Measurements from ENCODE around the gene WNT7B. TPM values are rescaled to one million over a fixed set of nuclear protein-coding genes. Genes with fewer than 3 reads are reported as not detected.

The WNT7B gene
- total and polyA plus RNA-seq, 2 donors (not counting 1 experiment from before 2014, with no cell fraction given), result 0.22 to 0.67 TPM

DNA sequence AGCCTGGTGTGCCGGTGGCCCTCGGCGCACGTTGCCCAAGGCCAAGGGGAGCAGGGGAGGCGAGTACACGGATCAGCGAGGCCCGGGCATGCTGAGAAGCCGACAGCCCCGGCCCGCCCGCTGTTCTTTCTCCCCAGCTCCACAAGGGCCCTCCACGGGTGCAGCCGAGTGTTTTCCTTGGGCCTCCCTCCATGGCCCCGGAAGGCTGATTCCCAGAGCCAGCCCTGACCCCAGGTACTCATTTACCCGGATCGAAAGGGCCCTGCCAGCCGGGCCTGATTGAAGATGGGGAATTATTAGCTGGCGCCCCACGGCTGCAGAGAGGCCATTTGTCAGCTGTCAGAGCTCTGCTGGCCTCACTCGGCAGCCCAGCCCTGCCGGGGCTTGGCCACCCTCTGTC lies 53.1 kb downstream of the WNT7B start:
- intact Hi-C loops (cut with micrococcal nuclease), result no loop called here
- H3K4me1 ChIP-seq (ENCODE audit: control insufficient read depth in 2 of 2, insufficient read depth in 2 of 2, low read length in 2 of 2), result no peaks in the 10 kb centered on the region
- ChIA-PET CTCF (no interaction called here), POLR2A (no interaction called here)
- DNase-seq (no peak), ATAC-seq (ENCODE audit: low read depth) (no peak)
- Mint-ChIP-seq H3K4me1 (no peaks in the 10 kb centered on the region), H3K27ac (no peak overlapping the region), H3K9me3 (ENCODE audit: insufficient read depth) (no peaks in the 10 kb centered on the region), H3K27me3 (no peaks in the 10 kb centered on the region), H3K4me3 (no peak overlapping the region)
- H3K79me2 ChIP-seq (ENCODE audit: control insufficient read depth, insufficient read depth, low read length), result no peaks in the 10 kb centered on the region
- H2AFZ ChIP-seq (ENCODE audit: insufficient read depth, low read depth, low read length, poor library complexity, severe bottlenecking), result no peak overlapping the region
- H3K4me3 ChIP-seq (ENCODE audit: control extremely low read depth in 1 of 5, extremely low read depth in 1 of 5, insufficient read depth in 1 of 5, low read depth in 2 of 5, low read length in 4 of 5), result no peak overlapping the region
- 86% methylated on average over 22 of the region's 22 CpGs for WGBS (ENCODE audit: insufficient coverage)
- H3K4me2 ChIP-seq (replicated peaks; ENCODE audit: low read depth, low read length, poor library complexity, severe bottlenecking), result no peak overlapping the region
- H3K36me3 ChIP-seq (replicated peaks in 1 of 2; ENCODE audit: control extremely low read depth in 1 of 2, control insufficient read depth in 1 of 2, extremely low read depth in 1 of 2, insufficient read depth in 2 of 2, low read length in 1 of 2), result no peaks in the 10 kb centered on the region
- no peak overlapping the region for H3K9ac ChIP-seq (ENCODE audit: low read length)
- no peaks in the 10 kb centered on the region for H4K20me1 ChIP-seq (ENCODE audit: control insufficient read depth, insufficient read depth, low read length, poor library complexity, severe bottlenecking)
- no peak overlapping the region for H3K27ac ChIP-seq (ENCODE audit: low read length in 2 of 2)
- peaks cover 0 to 4% (median 0%) of the 10 kb centered on the region in 4 experiments for H3K27me3 ChIP-seq (replicated peaks in 1 of 4; ENCODE audit: control extremely low read depth in 1 of 4, control insufficient read depth in 3 of 4, insufficient read depth in 4 of 4, low read length in 3 of 4)
- H3K9me3 ChIP-seq (ENCODE audit: control extremely low read depth in 1 of 3, control insufficient read depth in 2 of 3, insufficient read depth in 1 of 3, low read length in 2 of 3), result no peaks in the 10 kb centered on the region
- TF ChIP-seq EZH2 (IDR thresholded peaks at IDR 0.05; ENCODE audit: borderline replicate concordance, insufficient read depth, low read depth, low read length, poor library complexity, severe bottlenecking), result no peak
- no peak for TF ChIP-seq CTCF (IDR thresholded peaks at IDR 0.05)

GRCh38 chr22:45923212-45923611 lies 53.8 kb downstream of the WNT7B start:
- H3K9ac ChIP-seq (ENCODE audit: low read length), result no peak overlapping the region
- WGBS (ENCODE audit: insufficient coverage), result 83% methylated on average over 8 of the region's 9 CpGs
- no peaks in the 10 kb centered on the region for H3K9me3 Mint-ChIP-seq (ENCODE audit: insufficient read depth)

More at GRCh38 chr22:45923212-45923611, 53.8 kb downstream of the WNT7B start:
- Mint-ChIP-seq H3K4me1 (peaks cover 2% of the 10 kb centered on the region), H3K4me3 (no peak overlapping the region), H3K27ac (no peak overlapping the region), H3K27me3 (no peaks in the 10 kb centered on the region)
- no peak overlapping the region for H3K27ac ChIP-seq (ENCODE audit: low read length in 2 of 2)
- no peaks in the 10 kb centered on the region for H3K4me1 ChIP-seq (ENCODE audit: control insufficient read depth in 2 of 2, insufficient read depth in 2 of 2, low read length in 2 of 2)
- no peak for TF ChIP-seq CTCF (IDR thresholded peaks at IDR 0.05)
- TF ChIP-seq EZH2 (IDR thresholded peaks at IDR 0.05; ENCODE audit: borderline replicate concordance, insufficient read depth, low read depth, low read length, poor library complexity, severe bottlenecking), result no peak
- H3K4me3 ChIP-seq (ENCODE audit: control extremely low read depth in 1 of 5, extremely low read depth in 1 of 5, insufficient read depth in 1 of 5, low read depth in 2 of 5, low read length in 4 of 5), result no peak overlapping the region
- intact Hi-C loops (cut with micrococcal nuclease), result no loop called here
- no peaks in the 10 kb centered on the region for H3K79me2 ChIP-seq (ENCODE audit: control insufficient read depth, insufficient read depth, low read length)
- no peaks in the 10 kb centered on the region for H3K9me3 ChIP-seq (ENCODE audit: control extremely low read depth in 1 of 3, control insufficient read depth in 2 of 3, insufficient read depth in 1 of 3, low read length in 2 of 3)
- ATAC-seq (ENCODE audit: low read depth), result no peak
- H3K36me3 ChIP-seq (replicated peaks in 1 of 2; ENCODE audit: control extremely low read depth in 1 of 2, control insufficient read depth in 1 of 2, extremely low read depth in 1 of 2, insufficient read depth in 2 of 2, low read length in 1 of 2), result no peaks in the 10 kb centered on the region
- ChIA-PET POLR2A (no interaction called here), CTCF (no interaction called here)
- no peak for DNase-seq
- H2AFZ ChIP-seq (ENCODE audit: insufficient read depth, low read depth, low read length, poor library complexity, severe bottlenecking), result no peak overlapping the region
- peaks cover 0 to 4% (median 0%) of the 10 kb centered on the region in 4 experiments for H3K27me3 ChIP-seq (replicated peaks in 1 of 4; ENCODE audit: control extremely low read depth in 1 of 4, control insufficient read depth in 3 of 4, insufficient read depth in 4 of 4, low read length in 3 of 4)
- H4K20me1 ChIP-seq (ENCODE audit: control insufficient read depth, insufficient read depth, low read length, poor library complexity, severe bottlenecking), result no peaks in the 10 kb centered on the region
- no peak overlapping the region for H3K4me2 ChIP-seq (replicated peaks; ENCODE audit: low read depth, low read length, poor library complexity, severe bottlenecking)

Measured in B cell (primary cell).